Ovary (tissue), 9 donors: ENCODE measurements around the gene CPNE4. TPM values are rescaled to one million over a fixed set of nuclear protein-coding genes. Genes with fewer than 3 reads are reported as not detected.
"Not testable (repeated sequence)": the region's sequence is repeated elsewhere in the genome, so short reads cannot be mapped to it uniquely, and the experiment has no call there.

Source experiments
- DNase-seq, 5 donors: peaks; one replicate each; pipeline ENCODE4 v3.0.0-alpha.2; 2019 to 2020
- H3K27ac ChIP-seq, 2 donors: fragments of 200-600 bp; one replicate each; pipeline versions ENCODE4 v1.5.1 to v1.8.0; 2019 to 2022
- H3K27me3 ChIP-seq: fragments of 200-600 bp; one replicate; pipeline ENCODE4 v1.8.0; 2022
- H3K36me3 ChIP-seq: fragments of 200-600 bp; sonication (generic); one replicate; pipeline ENCODE4 v1.5.1; 2019
- H3K4me1 ChIP-seq: one replicate; pipeline ENCODE4 v1.8.1; 2013; ENCODE audit warnings: mild to moderate bottlenecking, moderate library complexity; ENCODE audit not compliant: insufficient read depth
- H3K4me3 ChIP-seq: fragments of 200-600 bp; sonication (generic); one replicate; pipeline ENCODE4 v1.5.1; 2017
- H3K9me3 ChIP-seq, 2 donors: fragments of 200-600 bp in 1 of 2; sonication (generic) in 1 of 2; one replicate each; pipeline versions ENCODE4 v1.5.1 to v1.8.1; 2013 to 2019; ENCODE audit warnings: mild to moderate bottlenecking in 1 of 2, moderate library complexity in 1 of 2
- EP300 ChIP-seq: sonication (generic); formaldehyde crosslinking; IDR thresholded peaks from one replicate; pipeline ENCODE4 v1.6.1; 2017; ENCODE audit warnings: antibody characterized with exemption
- POLR2A ChIP-seq: fragments of 450-650 bp; IDR thresholded peaks from one replicate; pipeline ENCODE4 v1.6.1; 2017; ENCODE audit warnings: antibody characterized with exemption, mild to moderate bottlenecking, moderate library complexity
- WGBS, 3 donors: extraction: QIAGEN DNeasy Blood & Tissue Kit in 1 of 3; methylation state at CpG; one replicate each; pipeline versions ENCODE4 v1.1.5 to v1.1.7; 2013 to 2017; 5-methylcytosine and 5-hydroxymethylcytosine counted together
- intact Hi-C, 4 donors: fragments of 100-400 bp; cut with DNase I; formaldehyde crosslinking; loops; one replicate each; pipeline versions ENCODE4 v1.11.0 to v1.15.1; 2022 to 2023
- polyA plus RNA-seq, 2 donors: library from polyadenylated mRNA; stranded (reverse); fragments of 200-250 nt in 1 of 2; fragments of 350-450 nt in 1 of 2; fragmentation: Illumina TruSeq in 1 of 2; extraction: RNeasy Lipid Tissue Mini Kit (QIAGEN cat#74804) in 1 of 2; gene quantifications; one replicate each; pipeline ENCODE4 v1.2.3, GENCODE V29; 2013 to 2014
- total RNA-seq, 7 donors: library from RNA; depleted of rRNA in 2 of 7; stranded (reverse); fragments of >200 nt in 2 of 7; fragmentation: NEBNext Ultra II Directional in 3 of 7; extraction: Animal tissue kit (Norgen Biotek cat#: 25700) in 3 of 7; gene quantifications; one replicate each; pipeline versions ENCODE4 v1.1.0 to v1.2.4, GENCODE V29; 2016 to 2023
- TF ChIP-seq, protein P1 (sequence below), 3 donors: fragments of 450-650 bp in 2 of 3; fragments of 200-600 bp in 1 of 3; IDR thresholded peaks; one replicate each; pipeline versions ENCODE4 v1.5.1 to v1.8.0; 2016 to 2022; ENCODE audit warnings: antibody characterized with exemption in 3 of 3, mild to moderate bottlenecking in 1 of 3
- donor health status: DM: no; HTN: no; CAD: no; lungs with moderate emphysema.
- donor health status: DM: no; HTN: no; CAD: no.
- donor health status: Bipolar disorder and iron deficiency.
- donor health status: DM: yes; HTN: yes; CAD: no.
- donor health status: DM: no; HTN: no; CAD: no.
- donor health status: DM: yes; HTN: yes; CAD: no.

The CPNE4 gene
- total and polyA plus RNA-seq, 9 donors: 0.11 to 0.27 (median 0.13) TPM; not detected in 6

GRCh38 chr3:131975047-131975446 lies 59.8 kb downstream of the CPNE4 start:
- no peak overlapping the region for H3K27ac ChIP-seq
- H3K27me3 ChIP-seq: no peaks in the 10 kb centered on the region
- no peak for DNase-seq
- H3K4me1 ChIP-seq: no peaks in the 10 kb centered on the region
- TF ChIP-seq, protein P1, sequence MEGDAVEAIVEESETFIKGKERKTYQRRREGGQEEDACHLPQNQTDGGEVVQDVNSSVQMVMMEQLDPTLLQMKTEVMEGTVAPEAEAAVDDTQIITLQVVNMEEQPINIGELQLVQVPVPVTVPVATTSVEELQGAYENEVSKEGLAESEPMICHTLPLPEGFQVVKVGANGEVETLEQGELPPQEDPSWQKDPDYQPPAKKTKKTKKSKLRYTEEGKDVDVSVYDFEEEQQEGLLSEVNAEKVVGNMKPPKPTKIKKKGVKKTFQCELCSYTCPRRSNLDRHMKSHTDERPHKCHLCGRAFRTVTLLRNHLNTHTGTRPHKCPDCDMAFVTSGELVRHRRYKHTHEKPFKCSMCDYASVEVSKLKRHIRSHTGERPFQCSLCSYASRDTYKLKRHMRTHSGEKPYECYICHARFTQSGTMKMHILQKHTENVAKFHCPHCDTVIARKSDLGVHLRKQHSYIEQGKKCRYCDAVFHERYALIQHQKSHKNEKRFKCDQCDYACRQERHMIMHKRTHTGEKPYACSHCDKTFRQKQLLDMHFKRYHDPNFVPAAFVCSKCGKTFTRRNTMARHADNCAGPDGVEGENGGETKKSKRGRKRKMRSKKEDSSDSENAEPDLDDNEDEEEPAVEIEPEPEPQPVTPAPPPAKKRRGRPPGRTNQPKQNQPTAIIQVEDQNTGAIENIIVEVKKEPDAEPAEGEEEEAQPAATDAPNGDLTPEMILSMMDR (IDR thresholded peaks at IDR 0.05): no peak
- TF ChIP-seq EP300: no peak
- no peak for TF ChIP-seq POLR2A
- 73 to 79% (median 75%) methylated on average over 6 of the region's 6 CpGs for WGBS, 3 donors
- intact Hi-C loops: loop anchor here in 1 of 4 donors (10.0 kb wide), 1 partner anchor 230 kb away; no protein-coding TSS in a partner anchor
- H3K36me3 ChIP-seq: no peaks in the 10 kb centered on the region
- H3K4me3 ChIP-seq: no peak overlapping the region
- no peaks in the 10 kb centered on the region for H3K9me3 ChIP-seq

DNA sequence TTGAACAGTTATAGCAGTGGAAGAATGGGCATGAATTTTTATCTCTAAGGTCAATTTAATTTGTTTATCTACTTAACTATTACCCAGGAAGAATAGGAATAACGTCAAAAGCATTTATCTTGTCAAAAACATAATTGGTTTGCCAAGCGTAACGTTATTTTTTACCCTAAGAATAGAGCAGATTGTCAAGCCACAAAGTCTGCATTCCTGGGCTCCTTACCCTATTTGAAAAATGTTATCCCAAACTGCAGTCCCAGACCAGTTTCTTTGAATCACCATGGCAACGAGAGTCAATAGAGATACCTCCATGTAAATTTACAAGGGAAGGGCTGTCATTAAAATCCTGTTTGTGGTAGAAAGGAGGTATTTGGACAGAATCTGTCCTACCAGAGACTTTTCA lies 61.1 kb downstream of the CPNE4 start:
- WGBS, 3 donors: 26 to 38% (median 37%) methylated on average over 4 of the region's 4 CpGs
- intact Hi-C loops: loop anchor here in 1 of 4 donors (10.0 kb wide), 1 partner anchor 229 kb away; no protein-coding TSS in a partner anchor

DNA sequence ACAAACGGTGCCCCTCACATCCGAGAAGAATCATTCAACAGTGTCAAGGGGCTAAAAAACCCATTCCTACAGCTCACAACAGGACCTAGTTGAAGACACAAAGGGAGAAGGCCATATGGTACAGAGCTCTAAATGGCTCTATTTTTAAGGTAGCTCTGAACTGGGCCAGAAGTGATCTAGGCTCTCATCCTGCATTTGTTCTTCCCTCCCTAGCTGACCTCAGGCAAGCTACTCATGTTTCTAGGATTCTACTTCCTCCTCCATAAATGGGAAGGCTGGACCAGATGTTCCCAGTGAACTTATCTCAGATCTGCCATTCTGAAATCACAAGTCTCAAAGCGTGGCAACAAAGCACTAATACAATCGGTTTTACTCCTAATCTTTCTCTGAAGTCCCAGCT lies 62.3 kb downstream of the CPNE4 start:
- 32 to 42% (median 42%) methylated on average over 4 of the region's 4 CpGs for WGBS, 3 donors
- H3K36me3 ChIP-seq: no peaks in the 10 kb centered on the region
- intact Hi-C loops: loop anchor here in 1 of 4 donors (10.0 kb wide), 1 partner anchor 228 kb away; no protein-coding TSS in a partner anchor
- H3K4me1 ChIP-seq: no peaks in the 10 kb centered on the region
- no peak for DNase-seq
- TF ChIP-seq, protein P1 (IDR thresholded peaks at IDR 0.05): no peak
- H3K27me3 ChIP-seq: no peaks in the 10 kb centered on the region
- no peaks in the 10 kb centered on the region for H3K9me3 ChIP-seq
- no peak overlapping the region for H3K27ac ChIP-seq
- H3K4me3 ChIP-seq: no peak overlapping the region

More for the DNA sequence above, 61.1 kb downstream of the CPNE4 start:
- no peaks in the 10 kb centered on the region for H3K36me3 ChIP-seq
- no peaks in the 10 kb centered on the region for H3K9me3 ChIP-seq
- TF ChIP-seq POLR2A (no peak), EP300 (no peak)
- TF ChIP-seq, protein P1 (IDR thresholded peaks at IDR 0.05): no peak
- H3K4me3 ChIP-seq: no peak overlapping the region
- H3K27me3 ChIP-seq: no peaks in the 10 kb centered on the region
- no peaks in the 10 kb centered on the region for H3K4me1 ChIP-seq
- H3K27ac ChIP-seq: no peak overlapping the region
- no peak for DNase-seq

DNA sequence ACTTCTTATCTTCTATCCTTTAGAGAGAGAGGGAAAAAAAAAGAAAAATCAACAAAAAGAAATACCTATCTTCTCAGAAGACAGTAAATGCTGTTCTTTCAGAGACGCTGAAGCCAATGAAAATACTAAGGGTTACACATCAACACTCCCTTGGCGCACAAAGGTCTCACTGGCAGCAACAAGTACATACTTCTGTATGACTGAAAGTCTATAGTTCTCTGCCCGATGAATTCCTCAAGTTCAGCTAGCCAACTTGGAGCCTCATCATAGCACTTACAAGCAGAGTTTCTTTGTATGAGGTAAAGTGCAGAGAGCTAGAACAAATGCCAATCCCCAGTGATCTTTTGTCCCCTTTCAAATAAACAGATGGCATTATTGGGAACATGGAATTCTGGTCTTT lies 62.7 kb downstream of the CPNE4 start:
- 73 to 79% (median 77%) methylated on average over 3 of the region's 3 CpGs for WGBS, 3 donors
- no peak overlapping the region for H3K4me3 ChIP-seq
- no peaks in the 10 kb centered on the region for H3K9me3 ChIP-seq
- no peak for DNase-seq
- no peak overlapping the region for H3K27ac ChIP-seq
- no peaks in the 10 kb centered on the region for H3K4me1 ChIP-seq
- no peak for TF ChIP-seq EP300
- TF ChIP-seq, protein P1 (IDR thresholded peaks at IDR 0.05): no peak
- TF ChIP-seq POLR2A: no peak
- H3K27me3 ChIP-seq: no peaks in the 10 kb centered on the region
- H3K36me3 ChIP-seq: no peaks in the 10 kb centered on the region
- intact Hi-C loops: loop anchor here in 1 of 4 donors (10.0 kb wide), 1 partner anchor 227 kb away; no protein-coding TSS in a partner anchor

DNA sequence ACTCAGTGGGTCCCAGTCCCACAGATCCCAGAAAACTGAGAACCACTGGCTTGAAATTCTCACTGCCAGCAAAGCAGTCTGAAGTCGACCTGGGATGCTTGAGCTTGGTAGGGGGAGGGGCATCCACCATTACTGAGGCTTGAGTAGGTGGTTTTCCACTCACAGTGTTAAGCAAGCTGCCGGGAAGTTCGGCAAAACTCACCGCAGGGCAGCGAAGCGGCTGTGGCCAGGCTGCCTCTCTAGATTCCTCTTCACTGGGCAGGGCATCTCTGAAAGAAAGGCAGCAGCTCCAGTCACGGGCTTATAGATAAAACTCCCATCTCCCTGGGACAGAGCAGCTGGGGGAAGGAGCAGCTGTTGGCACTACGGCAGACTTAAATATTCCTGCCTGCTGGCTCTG lies 71.4 kb downstream of the CPNE4 start:
- H3K4me3 ChIP-seq, H3K27me3 ChIP-seq, H3K27ac ChIP-seq, H3K4me1 ChIP-seq, DNase-seq, H3K36me3 ChIP-seq, H3K9me3 ChIP-seq: not testable (repeated sequence)
- 48 to 59% (median 58%) methylated on average over 8 of the region's 8 CpGs for WGBS, 3 donors
- intact Hi-C loops: loop anchor here in 1 of 4 donors (2.0 kb wide), 1 partner anchor 13 kb away; no protein-coding TSS in a partner anchor
